Liver (tissue), 9 donors: ENCODE data around the gene LAMC2. TPM values are rescaled to one million over a fixed set of nuclear protein-coding genes. Genes with fewer than 3 reads are reported as not detected.

Experiments
- DNase-seq: peaks from one replicate; pipeline ENCODE4 v3.0.0-alpha.2; 2017; ENCODE audit warnings: low spot score
- H3K27ac ChIP-seq, 2 donors: one replicate each; pipeline ENCODE4 v1.7.0; 2013; ENCODE audit warnings: inconsistent platforms in 2 of 2, low read length in 2 of 2, control low read depth in 1 of 2, low read depth in 1 of 2, mild to moderate bottlenecking in 1 of 2
- H3K27me3 ChIP-seq, 4 donors: one replicate each; pipeline versions ENCODE4 v1.6.1 to v1.7.0; 2013; ENCODE audit warnings: low read length in 3 of 4, inconsistent platforms in 1 of 4, mild to moderate bottlenecking in 1 of 4, moderate library complexity in 1 of 4; ENCODE audit not compliant: control insufficient read depth in 4 of 4, insufficient read depth in 4 of 4
- H3K36me3 ChIP-seq, 4 donors: one replicate each; pipeline versions ENCODE4 v1.6.1 to v1.7.0; 2013; ENCODE audit warnings: low read length in 3 of 4, mild to moderate bottlenecking in 3 of 4, low read depth in 1 of 4, moderate library complexity in 1 of 4; ENCODE audit not compliant: control insufficient read depth in 4 of 4, insufficient read depth in 3 of 4
- H3K4me1 ChIP-seq, 4 donors: one replicate each; pipeline versions ENCODE4 v1.6.1 to v1.7.0; 2013; ENCODE audit warnings: low read length in 3 of 4, mild to moderate bottlenecking in 3 of 4, moderate library complexity in 1 of 4; ENCODE audit not compliant: control insufficient read depth in 4 of 4, insufficient read depth in 4 of 4
- H3K4me3 ChIP-seq, 3 donors: one replicate each; pipeline versions ENCODE4 v1.6.1 to v1.7.0; 2013; ENCODE audit warnings: low read length in 3 of 3, control low read depth in 1 of 3, low read depth in 1 of 3, mild to moderate bottlenecking in 1 of 3
- H3K9ac ChIP-seq, 2 donors: one replicate each; pipeline ENCODE4 v1.7.0; 2013; ENCODE audit warnings: low read length in 2 of 2, mild to moderate bottlenecking in 2 of 2, moderate library complexity in 2 of 2, control low read depth in 1 of 2, low read depth in 1 of 2
- H3K9me3 ChIP-seq, 4 donors: one replicate each; pipeline versions ENCODE4 v1.6.1 to v1.7.0; 2013; ENCODE audit warnings: low read length in 3 of 4; ENCODE audit not compliant: control insufficient read depth in 4 of 4
- ATF3 ChIP-seq: IDR thresholded peaks from 2 replicates; pipeline ENCODE4 v1.6.1; 2016; ENCODE audit warnings: antibody characterized with exemption
- EGR1 ChIP-seq, 2 donors: IDR thresholded peaks; 2 replicates each; pipeline ENCODE4 v1.6.1; 2016 to 2018; ENCODE audit warnings: antibody characterized with exemption in 2 of 2, low read depth in 2 of 2
- FOXA1 ChIP-seq: IDR thresholded peaks from 2 replicates; pipeline ENCODE4 v1.6.1; 2016; ENCODE audit warnings: antibody characterized with exemption
- FOXA2 ChIP-seq: IDR thresholded peaks from 2 replicates; pipeline ENCODE4 v1.6.1; 2016; ENCODE audit warnings: antibody characterized with exemption
- GABPA ChIP-seq, 2 donors: IDR thresholded peaks in 1 of 2; conservative IDR thresholded peaks in 1 of 2; 2 replicates each; pipeline ENCODE4 v1.6.1; 2016; ENCODE audit warnings: antibody characterized with exemption in 2 of 2, mild to moderate bottlenecking in 1 of 2, moderate library complexity in 1 of 2
- HNF4A ChIP-seq, 2 donors: conservative IDR thresholded peaks; 2 replicates each; pipeline ENCODE4 v1.6.1; 2016; ENCODE audit warnings: antibody characterized with exemption in 2 of 2, mild to moderate bottlenecking in 2 of 2
- HNF4G ChIP-seq: IDR thresholded peaks from 2 replicates; pipeline ENCODE4 v1.6.1; 2016; ENCODE audit warnings: antibody characterized with exemption
- NR2F2 ChIP-seq: IDR thresholded peaks from 2 replicates; pipeline ENCODE4 v1.6.1; 2016; ENCODE audit warnings: antibody characterized with exemption
- RAD21 ChIP-seq, 2 donors: IDR thresholded peaks; 2 replicates each; pipeline ENCODE4 v1.6.1; 2016; ENCODE audit warnings: antibody characterized with exemption in 2 of 2, mild to moderate bottlenecking in 2 of 2
- REST ChIP-seq: IDR thresholded peaks from 2 replicates; pipeline ENCODE4 v1.6.1; 2016; ENCODE audit warnings: antibody characterized with exemption, mild to moderate bottlenecking
- RXRA ChIP-seq, 2 donors: IDR thresholded peaks; 2 replicates each; pipeline ENCODE4 v1.6.1; 2017 to 2018; ENCODE audit warnings: antibody characterized with exemption in 2 of 2, mild to moderate bottlenecking in 1 of 2
- SP1 ChIP-seq: IDR thresholded peaks from 2 replicates; pipeline ENCODE4 v1.6.1; 2018; ENCODE audit warnings: antibody characterized with exemption, mild to moderate bottlenecking
- TAF1 ChIP-seq: conservative IDR thresholded peaks from 2 replicates; pipeline ENCODE4 v1.6.1; 2016; ENCODE audit warnings: antibody characterized with exemption, mild to moderate bottlenecking
- YY1 ChIP-seq: IDR thresholded peaks from 2 replicates; pipeline ENCODE4 v1.6.1; 2016; ENCODE audit warnings: antibody characterized with exemption, mild to moderate bottlenecking
- ZBTB33 ChIP-seq: IDR thresholded peaks from 2 replicates; pipeline ENCODE4 v1.6.1; 2016; ENCODE audit warnings: antibody characterized with exemption
- WGBS: extraction: QIAGEN DNeasy Blood & Tissue Kit; methylation state at CpG from one replicate; pipeline ENCODE4 v1.1.7; 2013; 5-methylcytosine and 5-hydroxymethylcytosine counted together
- polyA plus RNA-seq, 2 donors: library from polyadenylated mRNA; stranded (reverse) in 1 of 2; unstranded in 1 of 2; fragments of 200-250 nt in 1 of 2; fragments of >200 nt in 1 of 2; fragmentation: Nextera tagmentation in 1 of 2; extraction: Ambion mirVana in 1 of 2; gene quantifications; one replicate each; pipeline versions ENCODE4 v1.2.1 to v1.2.3, GENCODE V29; 2013 to 2015
- total RNA-seq, 2 donors: library from RNA; depleted of rRNA; stranded (reverse); fragments of >200 nt; gene quantifications; one replicate each; pipeline ENCODE4 v1.2.3, GENCODE V29; 2014
- TF ChIP-seq, protein P1 (sequence below): fragments of 150-350 bp; IDR thresholded peaks from 2 replicates; pipeline ENCODE4 v1.5.1; 2017; ENCODE audit warnings: improper control_type of control experiment, low read depth, low read length; ENCODE audit not compliant: missing input control
- TF ChIP-seq, protein P2 (sequence below): IDR thresholded peaks from 2 replicates; pipeline ENCODE4 v1.6.1; 2016; ENCODE audit warnings: antibody characterized with exemption
- donor health status: healthy.
- donor health status: healthy.
- donor health status: healthy.
- donor health status: healthy.
- donor health status: healthy.

The LAMC2 gene
- total and polyA plus RNA-seq, 4 donors: 0.05 to 0.42 (median 0.16) TPM

- Histone ChIP-seq H3K4me1 (no peaks in the 10 kb centered on the region), H3K9ac (no peak overlapping the region), H3K27ac (no peak overlapping the region), H3K36me3 (no peaks in the 10 kb centered on the region), H3K4me3 (no peak overlapping the region), H3K9me3 (no peaks in the 10 kb centered on the region), H3K27me3 (no peaks in the 10 kb centered on the region)
- WGBS: 90% methylated on average over 1 of the region's 1 CpG
- TF ChIP-seq TAF1: no peak
- TF ChIP-seq EGR1 (IDR thresholded peaks at IDR 0.05; ENCODE audit: low read depth in 2 of 2): no peak
- TF ChIP-seq NR2F2: no peak
- TF ChIP-seq HNF4A (conservative IDR thresholded peaks at IDR 0.05): no peak
- TF ChIP-seq ATF3: no peak
- TF ChIP-seq, protein P1, sequence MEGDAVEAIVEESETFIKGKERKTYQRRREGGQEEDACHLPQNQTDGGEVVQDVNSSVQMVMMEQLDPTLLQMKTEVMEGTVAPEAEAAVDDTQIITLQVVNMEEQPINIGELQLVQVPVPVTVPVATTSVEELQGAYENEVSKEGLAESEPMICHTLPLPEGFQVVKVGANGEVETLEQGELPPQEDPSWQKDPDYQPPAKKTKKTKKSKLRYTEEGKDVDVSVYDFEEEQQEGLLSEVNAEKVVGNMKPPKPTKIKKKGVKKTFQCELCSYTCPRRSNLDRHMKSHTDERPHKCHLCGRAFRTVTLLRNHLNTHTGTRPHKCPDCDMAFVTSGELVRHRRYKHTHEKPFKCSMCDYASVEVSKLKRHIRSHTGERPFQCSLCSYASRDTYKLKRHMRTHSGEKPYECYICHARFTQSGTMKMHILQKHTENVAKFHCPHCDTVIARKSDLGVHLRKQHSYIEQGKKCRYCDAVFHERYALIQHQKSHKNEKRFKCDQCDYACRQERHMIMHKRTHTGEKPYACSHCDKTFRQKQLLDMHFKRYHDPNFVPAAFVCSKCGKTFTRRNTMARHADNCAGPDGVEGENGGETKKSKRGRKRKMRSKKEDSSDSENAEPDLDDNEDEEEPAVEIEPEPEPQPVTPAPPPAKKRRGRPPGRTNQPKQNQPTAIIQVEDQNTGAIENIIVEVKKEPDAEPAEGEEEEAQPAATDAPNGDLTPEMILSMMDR: no peak
- no peak for TF ChIP-seq HNF4G
- TF ChIP-seq ZBTB33: no peak
- no peak for TF ChIP-seq GABPA (IDR thresholded peaks at IDR 0.05 in 1 of 2, conservative IDR thresholded peaks at IDR 0.05 in 1 of 2)
- TF ChIP-seq RXRA (IDR thresholded peaks at IDR 0.05): no peak
- no peak for TF ChIP-seq FOXA1
- no peak for DNase-seq
Measured at GRCh38 chr1:183164340-183164739, 21.7 kb upstream of the LAMC2 start.

- DNase-seq: no peak
- no peaks in the 10 kb centered on the region for H3K27me3 ChIP-seq
- no peak overlapping the region for H3K4me3 ChIP-seq
- WGBS: 96% methylated on average over 4 of the region's 4 CpGs
- H3K9ac ChIP-seq: no peak overlapping the region
- H3K27ac ChIP-seq: no peak overlapping the region
- TF ChIP-seq RAD21 (IDR thresholded peaks at IDR 0.05) (no peak), SP1 (no peak), EGR1 (IDR thresholded peaks at IDR 0.05; ENCODE audit: low read depth in 2 of 2) (no peak), FOXA1 (no peak), TAF1 (no peak), NR2F2 (no peak), ZBTB33 (no peak), REST (no peak), ATF3 (no peak), YY1 (no peak), RXRA (IDR thresholded peaks at IDR 0.05) (no peak), FOXA2 (no peak), HNF4G (no peak), GABPA (IDR thresholded peaks at IDR 0.05 in 1 of 2, conservative IDR thresholded peaks at IDR 0.05 in 1 of 2) (no peak)
- TF ChIP-seq, protein P2, sequence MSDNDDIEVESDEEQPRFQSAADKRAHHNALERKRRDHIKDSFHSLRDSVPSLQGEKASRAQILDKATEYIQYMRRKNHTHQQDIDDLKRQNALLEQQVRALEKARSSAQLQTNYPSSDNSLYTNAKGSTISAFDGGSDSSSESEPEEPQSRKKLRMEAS: no peak
- H3K4me1 ChIP-seq: no peaks in the 10 kb centered on the region
- no peaks in the 10 kb centered on the region for H3K36me3 ChIP-seq
- H3K9me3 ChIP-seq: no peaks in the 10 kb centered on the region
Measured at GRCh38 chr1:183164963-183165362, 21.1 kb upstream of the LAMC2 start.
